Ishikawa (cell line): ENCODE measurements around the gene GPRC5D.

ENCODE experiments used
- CEBPB ChIP-seq: IDR thresholded peaks from 2 replicates; pipeline ENCODE4 v1.6.1; 2012
- CREB1 ChIP-seq: IDR thresholded peaks from 2 replicates; pipeline ENCODE4 v1.6.1; 2012; ENCODE audit warnings: low read depth
- EGR1 ChIP-seq: IDR thresholded peaks from 2 replicates; pipeline ENCODE4 v1.6.1; 2012
- EP300 ChIP-seq: IDR thresholded peaks from 2 replicates; pipeline ENCODE4 v1.6.1; 2012; ENCODE audit warnings: borderline replicate concordance
- FOXM1 ChIP-seq: IDR thresholded peaks from 2 replicates; pipeline ENCODE4 v1.6.1; 2012; ENCODE audit warnings: low read depth, borderline replicate concordance
- NFIC ChIP-seq: IDR thresholded peaks from 2 replicates; pipeline ENCODE4 v1.6.1; 2012
- RAD21 ChIP-seq: IDR thresholded peaks from 2 replicates; pipeline ENCODE4 v1.6.1; 2012; ENCODE audit warnings: low read depth
- TAF1 ChIP-seq: IDR thresholded peaks from 2 replicates; pipeline ENCODE4 v1.6.1; 2012; ENCODE audit warnings: low read depth, mild to moderate bottlenecking
- TCF12 ChIP-seq: IDR thresholded peaks from 2 replicates; pipeline ENCODE4 v1.6.1; 2012; ENCODE audit warnings: low read depth
- TEAD4 ChIP-seq: IDR thresholded peaks from 2 replicates; pipeline ENCODE4 v1.6.1; 2012
- YY1 ChIP-seq: IDR thresholded peaks from 2 replicates; pipeline ENCODE4 v1.6.1; 2012; ENCODE audit warnings: low read depth
- ZBTB7A ChIP-seq: IDR thresholded peaks from 2 replicates; pipeline ENCODE4 v1.6.1; 2012; ENCODE audit warnings: low read depth
- TF ChIP-seq, protein P1 (sequence below): IDR thresholded peaks from 2 replicates; pipeline ENCODE4 v1.6.1; 2012
- TF ChIP-seq, protein P2 (sequence below): IDR thresholded peaks from 2 replicates; pipeline ENCODE4 v1.6.1; 2012
- TF ChIP-seq, protein P3 (sequence below): IDR thresholded peaks from 2 replicates; pipeline ENCODE4 v1.6.1; 2012; ENCODE audit warnings: low read depth, mild to moderate bottlenecking

The GPRC5D gene

DNA sequence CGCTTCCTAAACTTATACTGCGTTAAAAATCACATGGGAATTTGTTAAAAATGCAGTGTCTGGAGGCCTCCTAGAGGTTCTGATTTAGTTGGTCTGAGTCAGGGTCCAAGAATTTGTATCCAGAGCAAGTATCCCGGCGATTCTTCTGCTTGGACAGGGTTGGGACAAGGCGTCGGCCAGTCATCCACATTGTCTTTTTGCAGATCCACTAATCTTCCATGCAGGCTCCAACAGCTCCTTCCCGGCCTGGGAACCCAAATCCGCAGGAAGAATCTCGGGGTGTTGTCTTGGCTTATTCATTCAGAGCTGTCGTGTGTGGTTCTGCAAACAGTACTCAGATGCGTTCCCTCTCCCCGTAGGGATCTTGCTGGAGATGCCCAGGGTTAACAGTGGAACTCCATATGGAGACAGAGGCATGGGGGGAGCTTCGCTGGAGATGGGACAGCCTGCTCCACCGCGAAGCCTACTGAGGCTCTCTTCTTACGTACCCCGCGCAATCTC is 25.3 kb downstream of the GPRC5D start:
- TF ChIP-seq NFIC (no peak), CREB1 (no peak), TCF12 (no peak), FOXM1 (no peak), TEAD4 (no peak)

DNA sequence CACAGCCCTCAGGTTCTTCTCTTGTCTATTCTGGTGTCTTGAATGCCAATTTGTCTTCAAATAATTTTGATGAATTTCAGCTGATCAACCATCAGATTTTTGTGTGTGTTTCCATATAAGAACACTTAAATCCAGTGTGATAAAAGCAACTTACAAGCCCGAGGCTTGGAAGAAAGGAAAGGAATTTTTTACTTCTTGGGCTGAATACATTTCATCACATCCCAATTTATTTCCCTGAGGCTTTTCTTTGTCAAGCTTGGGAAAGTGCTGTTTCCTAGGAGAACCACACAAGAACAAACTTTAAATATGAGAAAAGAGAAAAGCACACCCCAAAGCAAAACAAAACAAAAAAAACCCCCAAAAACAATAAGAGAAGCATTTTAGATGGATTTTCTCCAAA is 26.6 kb downstream of the GPRC5D start:
- TF ChIP-seq YY1 = no peak
- TF ChIP-seq, protein P1, sequence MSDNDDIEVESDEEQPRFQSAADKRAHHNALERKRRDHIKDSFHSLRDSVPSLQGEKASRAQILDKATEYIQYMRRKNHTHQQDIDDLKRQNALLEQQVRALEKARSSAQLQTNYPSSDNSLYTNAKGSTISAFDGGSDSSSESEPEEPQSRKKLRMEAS = no peak
- no peak for TF ChIP-seq TCF12
- TF ChIP-seq RAD21 = no peak
- TF ChIP-seq, protein P2, sequence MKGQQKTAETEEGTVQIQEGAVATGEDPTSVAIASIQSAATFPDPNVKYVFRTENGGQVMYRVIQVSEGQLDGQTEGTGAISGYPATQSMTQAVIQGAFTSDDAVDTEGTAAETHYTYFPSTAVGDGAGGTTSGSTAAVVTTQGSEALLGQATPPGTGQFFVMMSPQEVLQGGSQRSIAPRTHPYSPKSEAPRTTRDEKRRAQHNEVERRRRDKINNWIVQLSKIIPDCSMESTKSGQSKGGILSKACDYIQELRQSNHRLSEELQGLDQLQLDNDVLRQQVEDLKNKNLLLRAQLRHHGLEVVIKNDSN = no peak
- no peak for TF ChIP-seq TEAD4
- TF ChIP-seq EP300 = no peak
- no peak for TF ChIP-seq CREB1
- no peak for TF ChIP-seq CEBPB
- no peak for TF ChIP-seq NFIC
- no peak for TF ChIP-seq FOXM1
- TF ChIP-seq, protein P3, sequence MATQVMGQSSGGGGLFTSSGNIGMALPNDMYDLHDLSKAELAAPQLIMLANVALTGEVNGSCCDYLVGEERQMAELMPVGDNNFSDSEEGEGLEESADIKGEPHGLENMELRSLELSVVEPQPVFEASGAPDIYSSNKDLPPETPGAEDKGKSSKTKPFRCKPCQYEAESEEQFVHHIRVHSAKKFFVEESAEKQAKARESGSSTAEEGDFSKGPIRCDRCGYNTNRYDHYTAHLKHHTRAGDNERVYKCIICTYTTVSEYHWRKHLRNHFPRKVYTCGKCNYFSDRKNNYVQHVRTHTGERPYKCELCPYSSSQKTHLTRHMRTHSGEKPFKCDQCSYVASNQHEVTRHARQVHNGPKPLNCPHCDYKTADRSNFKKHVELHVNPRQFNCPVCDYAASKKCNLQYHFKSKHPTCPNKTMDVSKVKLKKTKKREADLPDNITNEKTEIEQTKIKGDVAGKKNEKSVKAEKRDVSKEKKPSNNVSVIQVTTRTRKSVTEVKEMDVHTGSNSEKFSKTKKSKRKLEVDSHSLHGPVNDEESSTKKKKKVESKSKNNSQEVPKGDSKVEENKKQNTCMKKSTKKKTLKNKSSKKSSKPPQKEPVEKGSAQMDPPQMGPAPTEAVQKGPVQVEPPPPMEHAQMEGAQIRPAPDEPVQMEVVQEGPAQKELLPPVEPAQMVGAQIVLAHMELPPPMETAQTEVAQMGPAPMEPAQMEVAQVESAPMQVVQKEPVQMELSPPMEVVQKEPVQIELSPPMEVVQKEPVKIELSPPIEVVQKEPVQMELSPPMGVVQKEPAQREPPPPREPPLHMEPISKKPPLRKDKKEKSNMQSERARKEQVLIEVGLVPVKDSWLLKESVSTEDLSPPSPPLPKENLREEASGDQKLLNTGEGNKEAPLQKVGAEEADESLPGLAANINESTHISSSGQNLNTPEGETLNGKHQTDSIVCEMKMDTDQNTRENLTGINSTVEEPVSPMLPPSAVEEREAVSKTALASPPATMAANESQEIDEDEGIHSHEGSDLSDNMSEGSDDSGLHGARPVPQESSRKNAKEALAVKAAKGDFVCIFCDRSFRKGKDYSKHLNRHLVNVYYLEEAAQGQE = no peak

DNA sequence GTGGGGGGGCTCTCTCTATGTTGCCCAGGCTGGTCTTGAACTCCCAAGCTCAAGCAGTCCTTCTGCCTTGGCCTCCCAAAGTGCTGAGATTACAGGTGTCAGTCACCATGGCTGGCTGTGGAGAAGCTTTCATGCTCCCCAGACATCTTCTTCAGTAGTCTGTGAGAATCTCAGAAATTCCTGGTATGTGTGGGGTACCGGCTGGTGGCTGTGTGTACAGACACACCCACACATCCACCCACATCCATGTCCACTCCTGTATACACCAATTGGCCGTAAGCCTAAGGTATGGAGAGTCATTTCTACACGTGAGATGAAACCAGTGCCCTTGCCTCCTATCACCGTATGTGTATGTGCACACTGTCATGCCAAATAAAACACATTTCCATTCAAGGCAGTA is 27.8 kb downstream of the GPRC5D start:
- TF ChIP-seq TEAD4 = no peak
- no peak for TF ChIP-seq YY1
- TF ChIP-seq, protein P1 = no peak
- TF ChIP-seq RAD21 = no peak
- TF ChIP-seq EP300 = no peak

DNA sequence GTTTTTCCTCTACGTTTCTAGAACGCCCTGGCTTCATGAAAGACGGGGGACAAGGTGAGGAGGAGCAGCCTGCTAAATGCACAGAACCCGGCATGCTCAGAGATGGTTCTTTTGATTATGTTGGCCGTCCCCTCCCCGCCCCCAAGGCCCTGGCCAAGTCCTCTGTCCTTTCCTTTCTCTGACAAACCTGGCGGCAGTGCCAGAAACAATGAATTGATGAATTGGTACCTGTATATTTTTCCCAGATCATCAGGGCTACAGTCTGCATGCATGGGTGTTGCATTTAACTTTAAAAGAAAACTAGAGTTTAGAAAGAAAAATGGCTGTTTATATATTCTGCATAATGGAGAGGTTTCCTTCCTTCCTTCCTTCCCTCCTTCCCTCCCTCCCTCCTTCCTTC is 29.0 kb downstream of the GPRC5D start:
- TF ChIP-seq FOXM1 = no peak
- no peak for TF ChIP-seq TAF1
- TF ChIP-seq NFIC = no peak
- no peak for TF ChIP-seq CREB1
- no peak for TF ChIP-seq YY1
- TF ChIP-seq EP300 = no peak
- TF ChIP-seq RAD21 = no peak
- no peak for TF ChIP-seq EGR1
- TF ChIP-seq, protein P2 = no peak
- TF ChIP-seq, protein P3 = no peak
- TF ChIP-seq, protein P1 = no peak
- TF ChIP-seq ZBTB7A = no peak
- TF ChIP-seq CEBPB = no peak
- TF ChIP-seq TEAD4 = no peak
- no peak for TF ChIP-seq TCF12

DNA sequence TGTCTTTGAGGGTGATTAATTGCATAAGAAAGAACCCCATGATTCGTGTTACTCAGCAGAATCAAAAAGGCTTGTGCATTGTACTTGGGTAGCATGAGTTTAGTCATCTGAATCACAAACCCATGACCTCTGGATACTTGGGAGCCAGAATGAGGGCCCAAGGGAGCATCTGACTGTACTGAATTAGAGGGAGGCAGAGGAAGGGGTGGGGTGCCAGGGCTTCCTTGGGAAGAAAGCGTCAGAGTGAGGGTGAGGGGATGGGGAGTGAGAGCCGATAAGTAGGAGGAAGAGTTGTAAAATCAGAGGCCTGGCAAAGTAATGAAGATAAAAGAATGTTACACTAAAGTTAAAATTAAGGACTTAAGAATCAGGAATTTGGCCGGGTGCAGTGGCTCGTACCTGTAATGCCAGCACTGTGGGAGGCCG is 29.8 kb downstream of the GPRC5D start:
- TF ChIP-seq CEBPB (no peak), ZBTB7A (no peak), RAD21 (no peak)

DNA sequence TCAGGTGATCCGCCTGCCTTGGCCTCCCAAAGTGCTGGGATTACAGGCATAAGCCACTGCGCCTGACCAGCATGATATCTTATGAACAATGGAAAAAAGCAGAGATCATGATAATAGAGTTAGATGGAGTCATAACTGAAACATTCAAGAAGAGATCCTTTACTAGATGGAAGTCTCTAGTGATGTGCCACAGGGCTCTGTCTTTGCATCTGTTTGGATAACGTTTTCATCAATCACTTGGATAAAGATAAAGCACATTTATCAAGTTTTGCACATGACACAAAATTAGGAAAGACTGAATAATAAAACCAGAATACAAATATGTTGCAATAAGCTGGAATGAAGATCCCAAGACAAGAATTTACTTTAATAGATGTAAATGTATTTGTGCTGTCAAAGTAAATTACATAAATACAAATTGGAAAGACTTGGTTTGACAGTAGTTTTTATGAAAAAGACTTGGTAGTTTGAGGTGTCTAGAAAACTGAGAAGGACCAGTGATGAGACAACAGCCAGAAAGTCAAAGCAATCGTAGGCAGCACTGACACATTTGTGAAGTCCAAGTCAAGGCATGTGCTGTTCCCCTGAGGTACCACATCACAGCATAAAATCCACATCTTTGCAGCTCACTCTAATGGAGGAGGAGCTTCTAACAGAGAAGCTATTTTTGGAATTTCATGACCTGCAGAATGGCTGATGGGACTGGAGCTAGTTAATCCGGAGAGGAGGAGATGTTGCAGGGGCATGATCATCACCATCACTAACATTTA is 32.1 kb downstream of the GPRC5D start:
- TF ChIP-seq RAD21 (no peak), TEAD4 (no peak), TAF1 (no peak), CEBPB (no peak), EGR1 (no peak), YY1 (no peak), TCF12 (no peak), ZBTB7A (no peak), EP300 (no peak)
- TF ChIP-seq, protein P3 = no peak
- TF ChIP-seq, protein P1 = no peak
